Pancreas (tissue), 10 donors: Measurements from ENCODE around the gene RBM43. TPM values are rescaled to one million over a fixed set of nuclear protein-coding genes. Genes with fewer than 3 reads are reported as not detected.

ENCODE experiments used
- ATAC-seq, 4 donors: fragments of 200-7000 bp; cut with Tn5 transposase; one replicate each; pipeline versions ENCODE4 v1.8.0 to v1.9.1; 2020; ENCODE audit warnings: mild to moderate bottlenecking in 4 of 4, moderate library complexity in 4 of 4
- DNase-seq, 6 donors: peaks; one replicate each; pipeline ENCODE4 v3.0.0-alpha.2; 2020
- FAIRE-seq: peaks from 2 replicates; lab custom pipeline; 2012; peaks lifted over from hg19 to GRCh38; lab: Jason Lieb, UNC
- H3K27ac ChIP-seq, 4 donors: fragments of 200-600 bp; sonication (generic); 1 replicate in 3 of 4; 2 replicates in 1 of 4; pipeline versions ENCODE4 v1.5.0 to v1.8.0; 2020
- H3K27me3 ChIP-seq, 4 donors: fragments of 200-600 bp; one replicate each; pipeline ENCODE4 v1.8.0; 2021
- H3K36me3 ChIP-seq, 3 donors: fragments of 200-600 bp; sonication (generic) in 1 of 3; one replicate each; pipeline versions ENCODE4 v1.5.0 to v1.8.0; 2020 to 2021
- H3K4me1 ChIP-seq, 3 donors: fragments of 200-600 bp; one replicate each; pipeline ENCODE4 v1.8.0; 2021
- H3K4me3 ChIP-seq, 4 donors: fragments of 200-600 bp; sonication (generic) in 2 of 4; one replicate each; pipeline versions ENCODE4 v1.5.0 to v1.8.0; 2020 to 2021
- H3K9me3 ChIP-seq, 4 donors: fragments of 200-600 bp; one replicate each; pipeline ENCODE4 v1.8.0; 2021
- WGBS, 2 donors: extraction: QIAGEN DNeasy Blood & Tissue Kit; methylation state at CpG; one replicate each; pipeline ENCODE4 v1.1.7; 2013; 5-methylcytosine and 5-hydroxymethylcytosine counted together
- intact Hi-C, 3 donors: fragments of 100-400 bp; cut with DNase I; formaldehyde crosslinking; loops; one replicate each; pipeline versions ENCODE4 v1.11.1 to v1.14.2; 2022
- polyA plus RNA-seq, 2 donors: library from polyadenylated mRNA; stranded (reverse); fragments of 200-250 nt; gene quantifications; one replicate each; pipeline ENCODE4 v1.2.3, GENCODE V29; 2013
- total RNA-seq, 6 donors: library from RNA; stranded (reverse); fragmentation: NEBNext Ultra II Directional in 4 of 6; extraction: Animal tissue kit (Norgen Biotek cat#: 25700) in 4 of 6; gene quantifications; one replicate each; pipeline versions ENCODE4 v1.2.1 to v1.2.4, GENCODE V29; 2021 to 2023
- TF ChIP-seq, protein P1 (sequence below), 4 donors: fragments of 200-600 bp; sonication (generic) in 3 of 4; IDR thresholded peaks; one replicate each; pipeline versions ENCODE4 v1.5.0 to v1.8.0; 2021; ENCODE audit warnings: antibody characterized with exemption in 4 of 4
- donor health status: healthy with polysubstance abuse.
- donor health status: DM: no; HTN: no; CAD: no; lungs with moderate emphysema.
- donor health status: DM: no; HTN: no; CAD: no.
- donor health status: control.
- donor health status: control.
- donor health status: Bipolar disorder and iron deficiency.
- donor health status: DM: yes; HTN: yes; CAD: no.
- donor health status: DM: no; HTN: no; CAD: no.
- donor health status: DM: no; HTN: no; CAD: no.
- donor health status: DM: yes; HTN: yes; CAD: no.

Gene RBM43
- total and polyA plus RNA-seq, 8 donors = 1.4 to 4.2 (median 2.8) TPM

DNA sequence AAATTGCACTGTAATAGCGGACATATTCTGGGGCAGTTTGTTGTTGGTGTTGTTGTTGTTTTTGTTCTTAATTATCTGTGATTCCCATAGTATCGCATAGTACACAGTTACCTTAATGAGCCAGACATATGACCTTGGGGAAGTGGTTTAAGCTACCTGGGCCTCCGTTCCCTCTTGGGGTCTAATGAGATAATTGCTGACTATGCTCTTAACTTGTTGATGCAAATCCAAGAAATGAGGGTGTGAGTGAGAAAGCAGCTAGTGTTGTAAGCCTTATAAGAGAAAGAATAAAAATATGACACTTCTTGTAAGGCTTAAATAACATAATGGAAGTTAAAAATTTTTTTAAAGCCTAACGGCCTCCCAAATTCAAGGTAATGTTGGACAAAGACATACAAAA lies 20.7 kb upstream of the RBM43 start:
- Histone ChIP-seq H3K4me1 (peaks cover 0 to 3% (median 0%) of the 10 kb centered on the region in 3 donors), H3K4me3 (no peak overlapping the region), H3K9me3 (no peaks in the 10 kb centered on the region), H3K36me3 (peaks cover 0 to 6% (median 0%) of the 10 kb centered on the region in 3 donors), H3K27ac (no peak overlapping the region), H3K27me3 (no peaks in the 10 kb centered on the region)
- FAIRE-seq (no peak), ATAC-seq (no peak), DNase-seq (no peak)
- 62 to 77% methylated on average over 4 of the region's 4 CpGs for WGBS, 2 donors
- TF ChIP-seq, protein P1, sequence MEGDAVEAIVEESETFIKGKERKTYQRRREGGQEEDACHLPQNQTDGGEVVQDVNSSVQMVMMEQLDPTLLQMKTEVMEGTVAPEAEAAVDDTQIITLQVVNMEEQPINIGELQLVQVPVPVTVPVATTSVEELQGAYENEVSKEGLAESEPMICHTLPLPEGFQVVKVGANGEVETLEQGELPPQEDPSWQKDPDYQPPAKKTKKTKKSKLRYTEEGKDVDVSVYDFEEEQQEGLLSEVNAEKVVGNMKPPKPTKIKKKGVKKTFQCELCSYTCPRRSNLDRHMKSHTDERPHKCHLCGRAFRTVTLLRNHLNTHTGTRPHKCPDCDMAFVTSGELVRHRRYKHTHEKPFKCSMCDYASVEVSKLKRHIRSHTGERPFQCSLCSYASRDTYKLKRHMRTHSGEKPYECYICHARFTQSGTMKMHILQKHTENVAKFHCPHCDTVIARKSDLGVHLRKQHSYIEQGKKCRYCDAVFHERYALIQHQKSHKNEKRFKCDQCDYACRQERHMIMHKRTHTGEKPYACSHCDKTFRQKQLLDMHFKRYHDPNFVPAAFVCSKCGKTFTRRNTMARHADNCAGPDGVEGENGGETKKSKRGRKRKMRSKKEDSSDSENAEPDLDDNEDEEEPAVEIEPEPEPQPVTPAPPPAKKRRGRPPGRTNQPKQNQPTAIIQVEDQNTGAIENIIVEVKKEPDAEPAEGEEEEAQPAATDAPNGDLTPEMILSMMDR (IDR thresholded peaks at IDR 0.05) = no peak
- intact Hi-C loops = no loop called here

DNA sequence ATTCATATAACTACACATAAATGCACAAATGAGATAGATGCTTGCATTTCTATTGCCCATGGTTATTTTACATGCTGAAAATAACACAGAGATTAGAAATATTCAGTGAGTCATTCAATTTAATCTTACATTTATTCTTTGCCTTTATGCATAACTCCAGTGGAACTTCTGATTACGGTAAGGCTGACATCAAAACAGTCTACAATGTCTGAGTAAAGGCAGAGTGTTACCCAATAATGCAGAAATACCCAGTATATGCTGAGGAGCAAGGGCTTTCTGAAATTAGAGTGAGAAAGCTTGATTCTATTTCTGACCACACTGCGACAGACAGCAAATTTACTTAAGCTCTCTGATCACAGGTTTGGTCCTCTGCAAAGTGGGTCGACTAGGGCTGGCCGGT lies 18.6 kb upstream of the RBM43 start:
- H3K27me3 ChIP-seq = no peaks in the 10 kb centered on the region
- intact Hi-C loops = no loop called here
- H3K9me3 ChIP-seq = no peaks in the 10 kb centered on the region
- H3K4me3 ChIP-seq = no peak overlapping the region
- no peak overlapping the region for H3K27ac ChIP-seq
- no peak for FAIRE-seq
- peaks cover 0 to 8% (median 0%) of the 10 kb centered on the region in 3 donors for H3K36me3 ChIP-seq
- H3K4me1 ChIP-seq = no peaks in the 10 kb centered on the region
- WGBS, 2 donors = 33 to 38% methylated on average over 4 of the region's 4 CpGs
- TF ChIP-seq, protein P1 (IDR thresholded peaks at IDR 0.05) = no peak
- no peak for ATAC-seq
- no peak for DNase-seq

DNA sequence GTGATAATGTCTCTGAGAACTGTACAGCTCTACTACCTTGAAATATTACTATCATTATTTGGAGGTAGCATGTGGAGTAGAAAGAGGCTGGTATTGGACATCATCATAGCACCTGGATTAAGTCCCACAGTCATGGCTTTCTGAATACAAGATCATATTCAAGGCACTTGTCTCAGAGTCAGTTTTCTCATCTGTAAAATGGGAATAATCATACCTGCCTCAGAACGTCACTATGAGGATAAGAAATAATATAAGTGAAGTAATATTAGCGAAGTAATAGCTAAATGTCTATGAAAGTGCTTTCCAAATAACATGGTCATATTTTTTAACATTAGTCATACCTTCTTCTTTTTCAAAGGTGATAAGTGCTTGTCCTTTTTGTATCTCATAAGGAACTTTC lies 16.8 kb upstream of the RBM43 start:
- DNase-seq = no peak
- no peaks in the 10 kb centered on the region for H3K9me3 ChIP-seq
- ATAC-seq = no peak
- H3K27ac ChIP-seq = no peak overlapping the region
- TF ChIP-seq, protein P1 (IDR thresholded peaks at IDR 0.05) = no peak
- H3K4me1 ChIP-seq = no peaks in the 10 kb centered on the region
- 95% methylated on average over 2 of the region's 2 CpGs for WGBS, 2 donors
- H3K27me3 ChIP-seq = no peaks in the 10 kb centered on the region
- intact Hi-C loops = no loop called here
- H3K4me3 ChIP-seq = no peak overlapping the region
- H3K36me3 ChIP-seq = peaks cover 0 to 8% (median 0%) of the 10 kb centered on the region in 3 donors
- FAIRE-seq = no peak

DNA sequence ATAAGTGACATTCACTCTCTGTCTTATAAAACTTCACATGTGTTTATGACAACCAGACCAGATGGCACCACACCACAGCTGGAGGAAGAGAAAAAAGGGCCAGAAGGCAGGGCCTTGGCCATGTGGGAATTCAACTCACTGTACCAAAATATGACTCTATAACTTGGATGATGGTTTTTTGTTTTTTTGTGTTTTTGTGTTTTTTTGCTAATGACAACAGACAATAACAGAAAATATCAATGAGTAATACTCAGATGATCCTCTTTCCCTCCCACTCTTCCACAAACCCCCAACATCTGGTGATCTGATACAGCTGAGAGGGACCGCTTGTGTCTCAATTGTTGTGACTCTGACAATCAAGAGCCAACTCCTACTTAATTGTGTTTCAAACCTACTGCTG lies 15.4 kb upstream of the RBM43 start:
- FAIRE-seq (no peak), DNase-seq (no peak), ATAC-seq (no peak)
- Histone ChIP-seq H3K36me3 (peaks cover 0 to 13% (median 0%) of the 10 kb centered on the region in 3 donors), H3K27ac (no peak overlapping the region), H3K4me3 (no peak overlapping the region), H3K4me1 (no peaks in the 10 kb centered on the region), H3K27me3 (no peaks in the 10 kb centered on the region), H3K9me3 (no peaks in the 10 kb centered on the region)
- intact Hi-C loops = no loop called here
- TF ChIP-seq, protein P1 (IDR thresholded peaks at IDR 0.05) = no peak
- 95 to 100% methylated on average over 1 of the region's 1 CpG for WGBS, 2 donors

DNA sequence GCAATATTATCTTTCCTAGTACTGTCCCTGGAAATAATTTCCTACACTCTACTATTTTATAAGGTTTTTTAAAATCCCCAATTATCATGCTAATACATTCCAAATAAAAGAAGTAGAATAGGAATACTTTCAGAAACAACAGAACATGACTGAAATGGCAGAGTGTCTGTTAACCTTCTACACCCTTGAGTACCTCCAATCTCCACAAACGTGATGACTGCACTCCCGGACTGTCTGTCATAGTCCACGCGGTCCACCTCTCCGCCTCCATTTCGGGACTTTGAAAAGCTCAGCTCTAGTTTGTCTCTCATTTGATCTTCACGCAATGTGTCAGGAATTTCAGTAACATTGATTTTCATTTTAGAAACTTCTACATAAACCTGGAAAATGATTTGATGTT lies 13.6 kb upstream of the RBM43 start:
- Histone ChIP-seq H3K9me3 (no peaks in the 10 kb centered on the region), H3K36me3 (peaks cover 0 to 22% (median 0%) of the 10 kb centered on the region in 3 donors), H3K4me3 (no peak overlapping the region), H3K27ac (no peak overlapping the region), H3K4me1 (no peaks in the 10 kb centered on the region), H3K27me3 (no peaks in the 10 kb centered on the region)
- no peak for ATAC-seq
- intact Hi-C loops = no loop called here
- no peak for DNase-seq
- no peak for FAIRE-seq
- WGBS, 2 donors = 90 to 93% methylated on average over 7 of the region's 7 CpGs
- TF ChIP-seq, protein P1 (IDR thresholded peaks at IDR 0.05) = no peak
